Epithelial cell of prostate (primary cell): ENCODE measurements around the gene DPH7.
"Not testable (repeated sequence)": the region's sequence is repeated elsewhere in the genome, so short reads cannot be mapped to it uniquely, and the experiment has no call there.

Experiments used
- DNase-seq: peaks from one replicate; pipeline ENCODE4 v3.0.0-alpha.2; 2011; ENCODE audit warnings: low read depth, low spot score
- H3K27ac ChIP-seq: fragments of 450-650 bp; 2 replicates; pipeline ENCODE4 v1.5.1; 2017; ENCODE audit warnings: mild to moderate bottlenecking

The DPH7 gene

DNA sequence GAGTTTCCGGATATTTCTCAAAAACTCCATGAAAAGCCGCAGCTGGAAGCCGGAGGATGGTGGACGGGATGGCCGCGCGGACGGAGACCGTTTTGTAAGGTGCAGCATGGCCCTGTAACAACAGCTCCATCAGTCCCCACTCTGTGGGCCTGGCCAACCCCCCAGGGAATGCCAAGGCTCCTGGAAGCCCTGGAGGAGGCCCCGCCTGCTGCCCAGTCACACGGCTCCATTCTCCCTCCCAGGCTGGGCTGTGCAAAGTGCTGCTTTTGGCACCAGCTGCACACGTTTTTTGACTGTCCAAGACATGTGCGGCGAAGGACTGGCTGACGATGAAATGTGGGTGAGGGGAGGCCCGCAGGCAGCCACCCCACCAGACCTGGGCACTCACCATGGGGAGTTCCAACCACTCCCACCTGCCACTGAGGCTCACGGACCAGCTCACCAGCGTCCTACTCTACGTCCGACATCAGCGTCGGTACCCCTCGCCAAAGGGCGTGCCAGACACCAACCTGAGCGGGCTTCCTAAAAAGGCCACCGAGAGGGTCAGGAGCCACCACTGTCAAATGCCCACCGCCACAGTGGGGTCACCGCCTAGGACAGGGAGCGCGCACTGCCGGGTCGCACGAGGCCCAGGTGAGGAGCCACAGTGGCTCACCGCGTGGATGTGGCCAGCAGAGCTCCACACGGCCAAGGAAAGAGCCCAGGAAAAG lies 55.8 kb downstream of the DPH7 start:
- H3K27ac ChIP-seq = no peak overlapping the region
- DNase-seq = no peak

GRCh38 chr9:137521405-137521985 lies 57.2 kb downstream of the DPH7 start:
- H3K27ac ChIP-seq = no peak overlapping the region
- no peak for DNase-seq

DNA sequence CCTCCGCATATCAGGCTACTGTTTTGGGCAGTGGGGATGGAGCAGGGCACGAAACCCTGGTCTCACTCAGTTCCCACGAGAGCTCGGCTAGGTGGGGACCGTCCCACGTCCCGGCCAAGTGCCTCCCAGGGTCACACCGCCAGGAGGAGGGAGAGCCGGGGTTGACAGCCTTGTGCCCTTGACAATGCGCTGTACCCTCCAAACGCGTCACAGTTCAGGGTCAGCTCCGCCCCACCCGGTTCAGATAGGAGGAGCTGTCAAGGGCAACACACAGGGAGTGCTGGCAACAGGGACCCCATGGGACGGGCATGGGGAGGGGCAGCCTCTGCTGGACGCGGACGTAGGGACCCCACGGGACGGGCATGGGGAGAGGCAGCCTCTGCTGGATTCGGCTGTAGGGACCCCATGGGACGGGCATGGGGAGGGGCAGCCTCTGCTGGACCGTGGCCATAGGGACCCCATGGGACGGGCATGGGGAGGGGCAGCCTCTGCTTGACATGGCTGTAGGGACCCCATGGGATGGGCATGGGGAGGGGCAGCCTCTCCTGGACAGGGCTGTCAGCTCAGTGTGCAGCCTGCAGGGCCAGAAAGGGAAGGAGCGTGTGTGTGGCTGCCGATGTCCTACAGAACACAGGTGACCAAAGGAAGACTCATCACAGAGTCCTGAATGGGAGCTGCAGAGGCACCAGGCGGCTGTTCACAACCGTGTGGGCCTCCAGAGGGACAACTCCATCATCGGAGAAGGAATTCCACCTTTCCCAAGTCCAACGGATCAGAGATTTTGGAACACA lies 57.9 kb downstream of the DPH7 start:
- DNase-seq = no peak
- H3K27ac ChIP-seq = no peak overlapping the region

DNA sequence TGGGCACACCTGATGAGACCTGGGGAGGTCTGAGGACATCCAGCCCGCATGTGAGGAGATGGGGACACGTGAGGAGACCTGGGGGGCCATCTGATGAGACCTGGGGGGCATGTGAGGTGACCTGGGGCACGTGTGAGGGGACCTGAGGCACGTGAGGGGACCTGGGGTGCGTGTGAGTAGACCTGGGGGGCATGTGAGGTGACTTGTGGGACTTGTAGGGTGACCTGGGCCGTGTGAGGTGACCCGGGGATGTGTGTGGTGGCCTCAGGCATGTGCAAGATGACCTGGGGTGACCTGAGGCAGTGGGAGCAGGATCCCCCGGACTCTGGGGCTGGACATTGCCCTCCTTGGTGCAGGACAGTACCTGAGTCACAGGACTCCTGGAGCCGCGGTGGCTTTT lies 59.2 kb downstream of the DPH7 start:
- H3K27ac ChIP-seq = no peak overlapping the region
- DNase-seq = no peak

- not testable (repeated sequence) for DNase-seq, H3K27ac ChIP-seq
Observed at GRCh38 chr9:137518661-137519459, 59.9 kb downstream of the DPH7 start.

DNA sequence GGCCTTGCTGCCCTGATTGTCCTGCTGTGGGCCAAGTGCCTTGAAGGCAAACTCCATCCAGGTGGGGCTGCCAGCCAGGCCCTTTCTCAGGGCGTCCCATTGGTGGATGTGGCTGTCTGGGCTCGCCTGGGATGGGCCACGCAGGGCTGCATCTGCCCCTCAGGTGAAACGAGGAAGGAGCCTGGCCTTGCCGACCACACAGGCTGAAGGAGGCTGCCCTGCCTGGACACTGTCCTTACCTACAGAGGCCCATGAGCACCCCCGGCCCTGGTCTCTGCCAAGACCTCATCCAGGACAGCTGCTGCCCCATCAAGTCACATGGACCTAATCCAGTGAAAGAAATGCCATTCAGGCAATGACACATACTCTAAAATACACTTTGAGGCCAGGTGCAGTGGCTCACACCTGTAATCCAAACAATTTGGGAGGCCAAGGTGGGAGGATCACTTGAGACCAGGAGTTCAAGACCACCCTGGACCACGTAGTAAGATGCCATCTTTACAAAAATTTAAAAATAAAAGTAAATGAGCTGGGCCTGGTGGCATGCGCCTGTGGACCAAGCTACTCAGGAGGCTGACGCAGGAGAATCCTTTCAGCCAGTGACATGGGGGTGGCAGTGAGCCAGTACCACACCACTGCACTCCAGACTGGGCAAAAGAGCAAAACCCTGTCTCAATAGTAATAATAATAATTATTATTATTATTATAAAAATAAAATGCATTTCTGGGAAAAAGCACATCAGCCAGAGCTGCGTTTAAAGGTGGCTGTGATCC lies 62.4 kb downstream of the DPH7 start:
- no peak for DNase-seq
- no peak overlapping the region for H3K27ac ChIP-seq

DNA sequence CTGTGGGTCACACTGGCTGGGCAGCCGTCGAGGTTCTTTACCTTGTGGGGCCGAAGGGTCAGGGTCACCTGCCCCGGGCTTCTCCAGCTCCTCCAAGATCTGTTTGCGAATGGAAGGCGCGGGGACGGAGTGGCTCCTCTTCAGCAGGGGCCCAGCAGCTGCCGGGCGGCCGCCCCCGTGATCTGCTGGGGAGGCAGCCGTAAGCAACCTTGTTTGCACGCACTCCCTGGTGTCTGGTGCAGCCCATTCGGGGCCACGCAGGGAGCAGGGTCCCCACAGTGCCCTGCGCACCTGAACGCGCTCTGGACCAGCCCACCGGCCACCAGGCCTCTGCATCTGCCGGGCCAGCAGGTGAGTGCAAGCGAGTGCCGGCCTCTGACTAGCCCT lies 63.4 kb downstream of the DPH7 start:
- no peak for DNase-seq
- H3K27ac ChIP-seq = no peak overlapping the region

DNA sequence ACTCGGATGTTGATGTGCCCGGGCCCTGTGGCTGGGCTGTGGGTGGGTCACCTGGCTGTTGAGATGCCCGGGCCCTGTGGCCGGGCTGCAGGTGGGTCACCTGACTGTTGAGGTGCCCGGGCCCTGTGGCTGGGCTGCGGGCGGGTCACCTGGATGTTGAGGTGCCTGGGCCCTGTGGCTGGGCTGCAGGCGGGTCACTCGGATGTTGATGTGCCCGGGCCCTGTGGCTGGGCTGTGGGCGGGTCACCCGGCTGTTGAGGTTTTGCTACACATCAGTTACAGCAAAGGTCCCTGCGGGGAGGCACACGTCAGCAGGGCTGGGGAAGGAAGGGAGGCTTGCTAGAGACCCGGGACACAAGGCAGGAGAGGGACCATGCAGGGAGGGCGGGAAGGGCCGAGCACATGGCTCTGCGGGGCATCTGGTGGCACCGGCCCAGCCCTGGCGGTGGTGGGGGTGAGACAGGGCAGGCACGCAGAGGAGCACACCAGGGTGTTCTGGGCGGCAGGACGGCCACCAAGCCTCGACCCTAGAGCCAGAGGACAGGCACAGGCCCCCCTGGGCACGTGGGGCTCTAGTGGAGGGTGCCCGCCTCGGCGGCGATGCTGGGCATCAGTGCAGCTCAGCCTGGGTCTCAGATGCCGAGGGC lies 63.9 kb downstream of the DPH7 start:
- DNase-seq = no peak
- no peak overlapping the region for H3K27ac ChIP-seq

- H3K27ac ChIP-seq, DNase-seq: not testable (repeated sequence)
Observed at GRCh38 chr9:137513801-137514570, 64.7 kb downstream of the DPH7 start.

GRCh38 chr9:137513136-137513535 lies 65.6 kb downstream of the DPH7 start:
- DNase-seq, H3K27ac ChIP-seq: not testable (repeated sequence)

DNA sequence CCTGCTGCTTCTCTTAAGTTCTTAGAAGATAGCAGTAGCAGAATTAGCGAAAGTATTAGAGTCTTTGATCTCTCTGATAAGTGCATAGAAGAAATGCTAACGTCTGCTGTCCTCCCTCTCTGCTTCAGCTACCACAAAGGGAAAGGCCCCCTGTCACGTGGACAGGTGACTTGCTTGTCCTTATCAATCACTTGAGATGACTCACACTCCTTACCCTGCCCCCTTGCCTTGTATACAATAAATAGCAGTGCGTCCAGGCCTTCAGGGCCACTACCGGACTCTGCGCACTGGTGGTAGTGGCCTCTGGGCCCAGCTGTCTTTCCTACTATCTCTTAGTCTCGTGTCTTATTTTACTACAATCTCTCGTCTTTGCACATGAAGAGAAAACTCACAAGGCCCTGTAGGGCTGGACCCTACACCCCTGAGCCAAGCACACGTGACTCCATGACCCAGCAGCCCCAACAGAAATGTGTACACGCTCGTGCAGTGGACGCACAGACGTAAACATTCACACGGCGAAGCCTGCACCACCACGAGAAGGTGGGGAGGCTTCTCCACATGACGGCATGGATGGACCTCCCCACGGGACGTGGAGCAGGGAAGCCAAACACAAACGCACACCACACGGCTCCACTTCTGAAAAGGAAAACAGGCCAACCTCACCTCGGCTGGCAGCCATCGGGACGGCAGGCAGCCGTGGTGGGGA lies 66.8 kb downstream of the DPH7 start:
- no peak overlapping the region for H3K27ac ChIP-seq
- no peak for DNase-seq

GRCh38 chr9:137511126-137511525 lies 67.6 kb downstream of the DPH7 start:
- DNase-seq, H3K27ac ChIP-seq: not testable (repeated sequence)

- no peak overlapping the region for H3K27ac ChIP-seq
- DNase-seq = no peak
Observed at GRCh38 chr9:137509198-137509597, 69.5 kb downstream of the DPH7 start.

GRCh38 chr9:137506702-137507171 lies 72.0 kb downstream of the DPH7 start:
- H3K27ac ChIP-seq = no peak overlapping the region
- no peak for DNase-seq

GRCh38 chr9:137506274-137506673 lies 72.5 kb downstream of the DPH7 start:
- DNase-seq = no peak

DNA sequence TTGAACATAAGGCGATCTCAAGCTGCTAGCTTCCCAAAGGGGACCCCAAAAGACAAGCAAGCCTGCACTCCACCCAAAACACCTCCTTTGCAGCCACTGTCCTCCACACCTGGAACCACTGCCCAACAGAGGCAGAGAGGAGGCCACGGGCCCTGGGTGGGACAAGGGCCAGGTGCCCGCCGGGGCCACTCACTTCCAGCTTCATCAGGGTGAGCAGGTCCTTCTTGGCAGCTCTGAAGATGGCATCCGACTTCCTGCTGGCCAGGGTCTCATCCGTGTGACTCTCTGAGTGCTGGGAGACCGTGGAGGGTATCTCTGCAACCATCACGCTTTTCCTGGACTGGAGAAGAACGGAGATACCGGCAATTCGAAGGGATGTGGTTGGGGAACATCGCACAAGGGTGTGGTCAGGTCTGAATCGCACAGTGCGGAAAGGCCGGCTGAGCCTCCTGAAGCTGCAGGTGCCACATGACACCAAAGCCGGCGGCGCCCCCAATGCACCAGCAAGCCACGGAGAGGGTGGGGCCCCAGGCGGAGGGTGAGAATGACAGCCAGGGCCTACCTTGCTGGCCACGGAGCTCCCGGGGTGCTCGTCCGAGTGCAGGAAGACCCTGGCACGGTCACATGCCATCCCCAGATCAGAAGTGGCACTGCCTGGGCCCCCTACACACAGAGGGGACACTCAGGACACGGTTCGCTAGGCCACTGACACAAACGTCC lies 73.1 kb downstream of the DPH7 start:
- no peak for DNase-seq
- H3K27ac ChIP-seq = no peak overlapping the region

More at GRCh38 chr9:137506274-137506673, 72.5 kb downstream of the DPH7 start:
- H3K27ac ChIP-seq = no peak overlapping the region
